Erythroblast (primary cell): ENCODE measurements around the gene C13orf42.
A peak's percentile ranks its signal among the peaks of the same experiment; 100 is the strongest.

ENCODE experiments used
- DNase-seq, 2 experiments: peaks; one replicate each; lab custom pipeline; 2025; lab: John Stamatoyannopoulos, UW
- GATA1 ChIP-seq: IDR thresholded peaks from 2 replicates; pipeline ENCODE4 v1.6.1; 2011; ENCODE audit warnings: low read depth, mild to moderate bottlenecking, control low read depth, low read length, moderate library complexity
- POLR2A ChIP-seq: IDR thresholded peaks from 2 replicates; pipeline ENCODE4 v1.6.1; 2011; ENCODE audit warnings: mild to moderate bottlenecking, low read length

The C13orf42 gene

GRCh38 chr13:51066091-51066831 is 44.8 kb downstream of the C13orf42 start:
- DNase-seq = no peak
- no peak for TF ChIP-seq POLR2A
- no peak for TF ChIP-seq GATA1

DNA sequence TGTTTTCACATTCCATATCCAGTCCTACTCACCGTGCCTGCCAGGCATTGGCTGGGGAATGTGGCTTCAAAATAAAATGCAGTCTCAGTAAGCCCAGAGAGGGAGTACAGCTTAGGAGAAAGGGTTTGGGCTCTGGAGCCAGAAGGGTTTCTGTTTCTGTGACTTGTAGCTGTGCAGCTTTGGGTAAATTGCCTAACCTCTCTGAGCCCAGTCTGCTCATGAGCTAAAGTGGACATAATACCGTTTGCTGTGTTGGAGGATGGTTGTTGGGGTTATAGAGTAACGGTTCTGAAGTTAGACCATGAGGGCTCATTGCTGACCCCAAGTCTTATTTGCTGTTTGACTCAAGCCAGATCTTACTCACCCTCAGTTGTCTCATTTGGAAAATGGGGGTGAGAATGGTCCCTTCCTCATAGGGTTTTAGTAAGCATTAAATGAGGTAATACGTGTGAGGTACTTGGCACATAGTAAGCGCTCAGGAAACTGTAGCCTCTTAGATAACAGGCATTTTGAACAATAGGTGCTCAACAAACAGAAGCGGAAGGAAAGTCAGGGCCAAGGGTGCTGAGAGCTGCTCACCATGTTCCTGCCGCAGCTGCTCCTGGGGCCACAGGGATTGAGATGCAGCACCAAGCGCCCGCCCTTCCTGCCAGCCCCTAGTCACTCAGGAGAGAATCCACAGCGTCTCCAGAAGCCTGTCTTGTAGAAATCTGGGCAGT is 45.5 kb downstream of the C13orf42 start:
- DNase-seq = no peak
- TF ChIP-seq POLR2A (no peak), GATA1 (no peak)

DNA sequence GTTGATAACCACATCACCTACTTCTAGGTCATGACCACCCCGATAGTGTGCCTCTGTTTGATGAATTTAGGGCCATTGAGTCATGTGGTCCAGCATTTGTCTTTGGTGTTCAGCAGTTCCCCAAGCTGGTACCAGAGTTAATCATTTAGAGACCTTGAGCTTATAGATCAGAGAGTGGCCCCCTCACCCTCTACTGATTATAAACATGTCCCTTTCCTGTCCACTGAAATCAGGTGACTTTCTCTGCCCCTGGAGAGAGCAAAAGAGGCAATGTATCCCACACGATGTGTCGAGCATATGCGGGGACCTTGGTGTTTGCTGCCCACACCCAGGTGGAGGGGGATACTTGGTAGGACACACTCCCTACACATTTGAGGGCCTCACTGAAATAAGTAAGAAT is 46.3 kb downstream of the C13orf42 start:
- DNase-seq = no peak
- TF ChIP-seq GATA1 = no peak
- TF ChIP-seq POLR2A = no peak

- TF ChIP-seq GATA1 (no peak), POLR2A (no peak)
- DNase-seq = no peak
These were observed 47.2 kb downstream of the C13orf42 start for GRCh38 chr13:51063909-51064308.

- no peak for TF ChIP-seq GATA1
- no peak for TF ChIP-seq POLR2A
- DNase-seq = no peak
These were observed 52.5 kb downstream of the C13orf42 start for GRCh38 chr13:51058461-51059167.

DNA sequence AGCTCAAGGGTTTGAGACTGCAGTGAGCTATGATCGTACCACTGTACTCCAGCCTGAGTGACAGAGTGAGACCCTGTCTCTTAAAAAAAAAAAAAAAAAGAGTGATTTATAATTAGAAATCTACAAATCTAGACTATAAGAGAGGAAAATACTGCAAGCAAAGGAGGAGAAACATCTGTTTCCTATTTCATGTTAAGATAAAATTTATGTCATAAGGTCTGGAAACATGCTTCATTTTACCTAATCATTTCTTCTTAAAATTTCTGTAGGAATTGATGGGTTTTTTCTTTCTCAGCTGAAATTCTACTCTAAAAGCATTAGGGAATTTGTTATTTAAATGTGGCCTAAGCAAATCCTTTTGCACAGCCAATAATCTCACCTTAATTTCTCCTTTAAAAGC is 53.2 kb downstream of the C13orf42 start:
- TF ChIP-seq POLR2A (no peak), GATA1 (no peak)
- no peak for DNase-seq

- DNase-seq = no peak
- TF ChIP-seq GATA1 (no peak), POLR2A (no peak)
These were observed 54.1 kb downstream of the C13orf42 start for GRCh38 chr13:51057001-51057400.

DNA sequence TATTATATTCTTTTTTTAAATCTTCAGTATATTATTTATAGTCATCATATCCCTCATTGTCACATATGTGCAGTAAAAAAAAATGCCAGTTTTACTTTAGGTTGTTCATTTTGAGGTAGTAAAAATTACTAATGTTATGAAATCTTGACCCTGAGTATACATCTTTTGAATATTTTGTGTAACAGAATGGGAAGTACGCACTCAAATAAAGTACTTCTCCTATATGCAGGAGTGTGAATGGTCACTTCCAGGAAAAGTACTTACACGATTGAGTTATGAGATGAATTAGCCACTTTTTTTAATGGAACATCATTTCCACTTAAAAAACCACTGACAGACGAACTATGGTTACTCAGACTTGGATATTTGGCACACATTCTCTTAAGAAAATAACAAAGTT is 58.5 kb downstream of the C13orf42 start:
- no peak for DNase-seq
- TF ChIP-seq POLR2A (no peak), GATA1 (no peak)

GRCh38 chr13:51050021-51050830 is 60.8 kb downstream of the C13orf42 start:
- DNase-seq = no peak
- no peak for TF ChIP-seq POLR2A
- no peak for TF ChIP-seq GATA1

DNA sequence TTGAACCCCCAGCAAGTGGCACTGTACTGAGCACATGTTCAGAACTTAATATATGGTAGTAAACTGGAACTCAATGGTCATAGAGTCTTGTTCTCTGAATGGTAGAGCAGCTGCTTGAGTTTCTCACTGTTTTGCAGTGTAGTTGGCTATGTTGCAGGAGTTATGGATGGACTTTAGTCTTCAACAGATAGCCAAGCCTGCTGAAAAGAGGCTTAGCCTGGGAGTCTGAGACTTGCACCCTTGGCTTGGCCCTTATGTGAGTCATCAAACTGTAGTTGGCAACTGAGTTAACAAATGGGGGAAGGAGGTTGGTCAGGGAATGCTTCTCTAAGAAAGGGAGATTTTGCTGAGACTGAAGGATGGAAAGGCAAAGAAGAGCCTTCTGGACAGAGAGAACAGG is 62.5 kb downstream of the C13orf42 start:
- no peak for DNase-seq
- TF ChIP-seq POLR2A (no peak), GATA1 (no peak)

- TF ChIP-seq POLR2A (no peak), GATA1 (no peak)
- no peak for DNase-seq
These were observed 63.0 kb downstream of the C13orf42 start for GRCh38 chr13:51048166-51048461.

- TF ChIP-seq POLR2A (no peak), GATA1 (no peak)
These were observed 63.5 kb downstream of the C13orf42 start for GRCh38 chr13:51047434-51048165.

DNA sequence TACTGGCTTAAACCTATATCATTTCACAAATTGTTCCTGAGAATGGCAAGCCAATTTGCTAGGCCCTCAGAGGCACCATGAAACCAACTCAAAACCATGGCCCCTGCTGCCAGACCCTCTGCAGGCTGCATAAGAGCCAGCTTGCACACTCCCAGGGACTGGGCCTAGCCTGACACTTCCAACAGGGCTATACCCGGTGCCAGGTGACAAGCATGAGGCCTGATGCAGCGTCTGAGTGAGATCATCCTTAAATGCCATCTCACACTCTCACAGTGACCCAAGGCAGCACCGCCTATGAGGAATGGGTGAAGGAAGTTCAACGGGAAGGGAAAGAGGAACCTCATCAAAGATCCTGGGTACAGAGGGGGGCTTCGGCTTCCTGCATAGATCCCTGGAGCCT is 65.6 kb downstream of the C13orf42 start:
- no peak for DNase-seq
- no peak for TF ChIP-seq POLR2A
- no peak for TF ChIP-seq GATA1

More at GRCh38 chr13:51047434-51048165, 63.5 kb downstream of the C13orf42 start:
- DNase-seq = peak in 1 of 2 experiments; percentile 6
